GM21737 (cell line): ENCODE results near the gene SLC5A8.

Source experiments
- ATAC-seq: cut with Tn5 transposase; IDR thresholded peaks from one replicate; pipeline ENCODE4 v1.9.1; 2021; ENCODE audit warnings: mild to moderate bottlenecking, moderate library complexity; ENCODE audit not compliant: unreplicated experiment

The SLC5A8 gene, protein sequence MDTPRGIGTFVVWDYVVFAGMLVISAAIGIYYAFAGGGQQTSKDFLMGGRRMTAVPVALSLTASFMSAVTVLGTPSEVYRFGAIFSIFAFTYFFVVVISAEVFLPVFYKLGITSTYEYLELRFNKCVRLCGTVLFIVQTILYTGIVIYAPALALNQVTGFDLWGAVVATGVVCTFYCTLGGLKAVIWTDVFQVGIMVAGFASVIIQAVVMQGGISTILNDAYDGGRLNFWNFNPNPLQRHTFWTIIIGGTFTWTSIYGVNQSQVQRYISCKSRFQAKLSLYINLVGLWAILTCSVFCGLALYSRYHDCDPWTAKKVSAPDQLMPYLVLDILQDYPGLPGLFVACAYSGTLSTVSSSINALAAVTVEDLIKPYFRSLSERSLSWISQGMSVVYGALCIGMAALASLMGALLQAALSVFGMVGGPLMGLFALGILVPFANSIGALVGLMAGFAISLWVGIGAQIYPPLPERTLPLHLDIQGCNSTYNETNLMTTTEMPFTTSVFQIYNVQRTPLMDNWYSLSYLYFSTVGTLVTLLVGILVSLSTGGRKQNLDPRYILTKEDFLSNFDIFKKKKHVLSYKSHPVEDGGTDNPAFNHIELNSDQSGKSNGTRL

DNA sequence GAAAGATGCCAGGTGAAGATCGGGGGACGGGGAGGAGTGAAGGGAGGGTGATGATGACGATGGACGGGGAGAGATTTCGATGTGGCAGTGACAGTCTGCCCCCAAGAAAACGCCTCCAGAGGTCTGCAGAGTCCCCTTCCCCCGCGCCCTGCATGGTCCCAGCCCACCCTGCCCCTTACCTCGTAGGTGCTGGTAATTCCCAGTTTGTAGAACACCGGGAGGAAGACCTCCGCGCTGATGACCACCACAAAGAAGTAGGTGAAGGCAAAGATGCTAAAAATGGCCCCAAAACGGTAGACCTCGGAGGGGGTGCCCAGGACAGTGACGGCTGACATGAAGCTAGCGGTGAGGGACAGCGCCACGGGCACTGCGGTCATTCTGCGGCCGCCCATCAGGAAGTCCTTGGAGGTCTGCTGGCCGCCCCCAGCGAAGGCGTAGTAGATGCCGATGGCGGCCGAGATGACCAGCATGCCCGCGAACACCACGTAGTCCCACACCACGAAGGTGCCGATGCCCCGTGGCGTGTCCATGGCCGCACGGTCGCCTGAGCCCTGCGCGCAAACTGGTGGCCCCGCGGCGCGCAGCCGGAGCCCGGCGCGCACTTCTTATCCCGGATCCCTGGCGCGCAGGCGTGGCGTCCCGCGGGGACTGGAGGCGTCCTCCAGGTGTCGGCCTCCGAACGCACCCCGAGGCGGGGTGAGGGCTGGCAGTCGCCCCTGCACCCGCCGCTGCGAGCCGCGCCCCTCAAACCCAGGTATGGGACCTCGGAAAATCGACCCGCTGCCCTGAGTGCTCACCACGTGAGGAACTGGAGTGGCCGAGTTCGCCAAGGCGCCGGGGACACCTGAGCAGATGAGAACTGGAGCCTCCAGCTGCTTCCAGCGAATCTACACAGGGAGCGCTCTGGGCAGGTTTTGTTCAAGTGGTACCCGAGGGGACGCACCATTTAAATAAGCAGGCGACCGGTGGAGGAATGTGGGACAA lies at the start of gene SLC5A8:
Gene SLC5A8 (minus strand): TSS at position 920 of the 984 bp plus-strand sequence. CDS start 390 bp downstream, at position 530.
- ATAC-seq = no peak

DNA sequence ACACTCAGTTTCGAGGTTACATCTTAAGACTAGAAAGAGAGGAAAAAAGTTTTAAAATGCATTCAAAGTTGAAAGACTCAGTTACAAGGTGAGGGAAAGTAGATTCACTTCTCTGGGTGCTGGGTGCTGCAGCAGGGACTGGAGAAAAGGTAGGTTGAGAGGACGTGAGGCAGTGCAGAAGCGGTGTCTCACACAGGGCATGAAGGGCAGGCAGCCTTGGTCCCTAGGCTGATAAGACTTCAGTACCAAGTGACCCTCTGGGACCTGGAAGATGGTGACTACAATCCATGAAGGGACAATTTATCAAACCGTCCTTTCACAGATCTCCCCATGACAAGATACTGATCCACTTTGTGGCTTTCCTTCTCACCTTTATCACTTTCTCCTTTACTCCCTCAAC lies 47.3 kb upstream of the SLC5A8 start:
- ATAC-seq = no peak

DNA sequence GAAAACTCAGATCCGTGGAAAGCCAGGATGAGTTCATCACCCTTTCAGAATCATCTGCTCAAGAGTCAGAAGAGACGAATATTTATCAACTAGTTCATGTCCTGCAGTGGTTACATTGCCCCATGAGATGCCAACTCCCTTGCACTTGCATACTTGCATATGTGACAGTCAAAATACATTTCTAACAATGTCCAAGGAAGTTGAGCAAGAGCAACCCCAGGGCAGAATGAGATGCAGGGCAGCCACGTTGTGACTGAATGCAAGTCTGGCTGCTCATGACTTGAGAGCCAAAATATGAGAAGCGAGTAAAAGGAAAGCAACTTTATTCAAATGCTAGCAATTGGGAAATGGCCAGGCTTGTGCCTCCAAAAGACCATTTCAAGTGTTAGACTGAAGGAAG lies 46.2 kb upstream of the SLC5A8 start:
- no peak for ATAC-seq

DNA sequence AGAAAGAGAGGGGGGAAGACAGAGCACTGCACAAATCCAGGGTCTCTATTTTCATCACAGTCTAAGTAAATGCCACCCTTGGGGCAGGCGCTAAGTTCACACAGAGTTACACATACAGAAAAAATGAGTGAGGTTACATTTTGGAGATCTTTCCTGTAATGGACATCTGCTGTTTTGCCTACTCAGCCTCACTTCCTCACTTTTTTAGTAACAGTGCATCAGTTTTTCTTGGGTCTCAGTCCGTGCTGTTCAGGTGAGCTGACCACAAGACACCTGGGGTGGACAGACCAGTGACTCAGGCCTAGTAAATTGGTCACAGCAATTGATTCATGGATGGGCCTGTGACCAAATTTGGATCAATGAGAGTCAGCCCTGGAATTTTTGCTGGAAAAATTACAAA lies 33.6 kb upstream of the SLC5A8 start:
- no peak for ATAC-seq

DNA sequence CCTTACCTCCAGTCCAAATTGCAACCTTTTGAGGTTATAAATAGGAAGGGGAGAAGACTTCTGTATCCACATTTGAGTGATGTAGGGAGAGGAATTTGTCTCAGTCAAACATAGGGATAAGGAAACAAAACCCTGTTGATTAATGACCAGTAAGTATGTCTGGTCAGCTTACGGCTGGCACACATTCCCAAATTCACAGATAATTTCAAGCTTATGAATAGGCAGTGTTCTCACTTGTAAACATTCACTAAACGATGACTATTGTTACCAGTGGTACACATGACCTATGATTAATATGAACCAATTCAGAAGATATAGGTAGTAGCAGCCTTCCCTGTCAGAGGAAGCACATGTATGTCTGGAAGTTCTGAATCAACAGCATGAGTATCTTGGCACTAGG lies 33.0 kb upstream of the SLC5A8 start:
- no peak for ATAC-seq

DNA sequence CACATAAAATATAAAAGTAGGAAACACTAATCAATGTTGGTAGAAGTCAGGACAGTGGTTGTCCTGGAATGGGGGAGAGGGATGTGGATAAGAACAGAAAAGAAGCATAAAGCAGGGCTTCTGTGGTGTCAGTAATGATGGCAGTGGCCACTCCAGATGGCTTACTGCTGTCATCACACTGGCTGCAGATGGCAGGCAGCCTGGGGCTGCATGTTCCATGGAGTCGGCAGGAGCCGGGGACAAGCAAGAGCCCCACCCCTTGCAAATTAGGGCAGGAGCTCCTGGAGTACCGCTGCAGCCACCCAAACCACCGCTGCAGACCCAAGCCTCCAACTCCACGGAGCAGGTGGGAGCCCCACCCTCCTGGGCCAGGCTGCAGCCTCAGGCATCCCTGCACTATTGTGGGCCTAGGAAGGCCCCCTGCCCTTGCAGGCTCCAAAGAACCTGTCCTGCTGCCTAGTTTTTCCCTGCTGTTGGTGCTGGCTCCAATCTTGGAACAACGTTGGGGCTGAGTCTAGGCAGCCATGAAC lies 28.8 kb upstream of the SLC5A8 start:
- no peak for ATAC-seq

DNA sequence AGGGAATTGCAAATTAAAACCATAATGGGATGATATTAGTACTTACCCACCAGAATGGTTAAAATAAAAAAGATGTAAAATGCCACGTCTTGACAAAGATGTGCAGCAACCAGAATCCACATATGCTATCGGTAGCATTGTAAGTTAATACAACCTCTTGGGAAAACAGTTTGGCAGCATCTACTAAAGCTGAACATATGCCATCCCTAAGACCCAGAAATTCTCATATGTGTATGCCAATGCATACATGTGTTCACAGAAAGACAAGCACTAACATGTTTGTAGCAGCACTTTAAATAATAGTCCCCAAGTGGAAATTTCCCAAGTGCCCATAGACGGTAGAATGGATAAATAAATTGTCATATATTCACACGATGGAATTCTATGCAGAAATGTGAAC lies 28.3 kb upstream of the SLC5A8 start:
- ATAC-seq = no peak

DNA sequence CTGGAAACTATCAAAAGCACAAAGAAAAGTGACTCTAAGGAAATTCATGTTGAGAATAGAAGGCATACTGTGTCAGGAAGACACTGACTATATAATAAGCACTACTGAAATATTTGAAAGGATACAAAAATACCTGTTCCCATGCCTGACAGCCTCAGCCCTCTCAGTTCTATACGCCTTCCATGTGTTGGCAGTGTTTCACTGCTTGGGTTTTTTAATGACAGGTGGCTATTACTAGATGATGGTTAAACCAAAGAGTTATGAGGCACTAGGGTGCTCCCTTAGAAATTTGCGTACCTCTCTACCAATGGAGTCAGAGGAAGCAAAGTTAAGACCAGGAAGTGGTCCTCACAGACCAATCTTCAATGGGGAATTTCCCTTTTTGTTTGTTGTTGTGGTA lies 25.6 kb upstream of the SLC5A8 start:
- ATAC-seq = no peak

DNA sequence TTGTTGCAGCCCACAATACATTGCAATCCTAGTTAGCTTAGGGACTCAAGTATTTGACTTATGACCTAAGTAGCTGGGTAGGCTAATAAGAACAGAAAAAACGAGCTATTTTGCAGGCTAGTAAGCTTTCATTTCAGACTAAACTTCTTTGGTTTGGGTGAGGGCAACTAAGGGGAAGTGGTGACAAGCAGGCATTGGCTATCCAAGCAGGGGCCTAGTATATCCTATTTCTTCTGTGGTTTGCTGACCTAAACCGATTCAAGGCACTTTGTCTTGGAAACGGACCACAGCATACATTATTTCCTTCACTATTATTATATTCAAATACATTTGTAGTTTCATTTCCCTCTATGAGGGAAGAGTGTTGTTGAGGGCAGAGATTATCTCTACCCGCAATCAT lies 21.6 kb upstream of the SLC5A8 start:
- no peak for ATAC-seq

DNA sequence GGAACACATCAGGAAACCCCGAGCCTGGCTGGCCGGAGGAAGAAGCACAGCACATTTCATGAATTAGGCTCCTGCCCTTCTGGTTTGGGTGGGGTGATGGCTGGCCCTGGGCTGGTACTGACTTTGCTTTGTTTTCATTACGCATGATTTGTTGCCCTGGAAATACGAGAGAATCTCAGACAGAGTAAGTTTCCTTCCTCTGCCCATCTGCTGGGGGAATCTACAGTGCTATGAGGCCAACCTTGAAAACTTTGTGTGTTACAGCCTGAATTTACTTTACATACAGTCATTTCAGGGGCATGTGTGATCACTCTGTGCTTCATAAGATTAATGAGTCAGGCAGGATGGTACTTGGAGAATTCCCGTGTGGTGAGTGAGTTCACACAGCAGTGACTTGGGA lies 20.5 kb upstream of the SLC5A8 start:
- ATAC-seq = no peak

DNA sequence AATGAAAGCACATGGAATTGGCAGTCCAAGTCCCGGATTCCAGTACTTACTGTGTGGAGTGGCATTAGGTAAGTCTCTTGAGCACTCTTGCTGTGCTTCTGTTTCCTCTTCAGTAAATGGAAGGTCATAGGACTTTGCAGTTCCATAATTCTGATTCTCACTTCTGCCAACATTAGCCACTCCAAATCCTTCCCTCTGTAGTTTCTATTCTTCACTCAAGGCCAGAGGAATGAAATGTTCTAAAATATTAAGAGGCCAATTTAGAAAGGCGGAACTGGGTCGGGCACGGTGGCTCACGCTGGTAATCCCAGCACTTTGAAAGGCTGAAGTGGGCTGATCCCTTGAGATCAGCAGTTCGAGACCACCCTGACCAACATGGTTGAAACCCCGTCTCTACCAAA lies 19.8 kb upstream of the SLC5A8 start:
- no peak for ATAC-seq

DNA sequence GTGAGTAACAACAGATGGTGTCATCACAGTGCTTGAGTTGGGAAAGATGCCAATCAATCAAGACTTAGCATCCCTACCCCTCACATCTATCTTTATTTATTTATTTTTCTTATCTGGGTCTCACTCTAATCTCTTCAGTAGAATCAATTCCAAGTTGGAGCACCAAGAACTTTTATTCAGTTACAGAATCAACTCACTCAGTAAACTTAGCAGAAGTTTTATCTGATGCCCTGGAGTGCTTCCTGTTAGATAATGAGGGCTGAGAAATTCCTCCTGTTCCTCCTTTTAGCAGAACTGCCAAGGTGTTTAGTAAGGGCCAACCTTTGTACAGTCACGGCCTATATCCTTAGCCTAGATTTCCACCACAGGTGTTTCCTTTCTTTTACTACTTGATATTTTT lies 11.3 kb upstream of the SLC5A8 start:
- ATAC-seq = no peak

DNA sequence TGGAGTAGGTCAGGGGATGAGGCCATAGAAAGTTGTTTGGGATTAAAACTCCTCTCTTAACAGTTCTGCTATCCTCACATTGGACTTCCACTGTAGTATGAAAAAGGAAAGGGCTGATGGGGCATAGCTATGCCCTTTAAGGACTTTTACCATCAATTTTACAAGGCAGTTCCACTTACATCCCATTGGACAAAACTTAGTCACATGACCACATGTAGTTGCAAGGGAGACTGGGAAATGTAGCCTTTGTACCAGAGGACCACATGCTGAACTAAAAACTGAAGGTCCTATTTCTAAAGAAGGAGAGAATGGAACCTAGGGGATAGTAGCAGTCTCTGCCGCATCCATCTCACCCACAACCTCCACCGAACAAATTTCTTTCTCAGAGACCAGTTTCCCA lies 6.8 kb upstream of the SLC5A8 start:
- ATAC-seq = no peak

DNA sequence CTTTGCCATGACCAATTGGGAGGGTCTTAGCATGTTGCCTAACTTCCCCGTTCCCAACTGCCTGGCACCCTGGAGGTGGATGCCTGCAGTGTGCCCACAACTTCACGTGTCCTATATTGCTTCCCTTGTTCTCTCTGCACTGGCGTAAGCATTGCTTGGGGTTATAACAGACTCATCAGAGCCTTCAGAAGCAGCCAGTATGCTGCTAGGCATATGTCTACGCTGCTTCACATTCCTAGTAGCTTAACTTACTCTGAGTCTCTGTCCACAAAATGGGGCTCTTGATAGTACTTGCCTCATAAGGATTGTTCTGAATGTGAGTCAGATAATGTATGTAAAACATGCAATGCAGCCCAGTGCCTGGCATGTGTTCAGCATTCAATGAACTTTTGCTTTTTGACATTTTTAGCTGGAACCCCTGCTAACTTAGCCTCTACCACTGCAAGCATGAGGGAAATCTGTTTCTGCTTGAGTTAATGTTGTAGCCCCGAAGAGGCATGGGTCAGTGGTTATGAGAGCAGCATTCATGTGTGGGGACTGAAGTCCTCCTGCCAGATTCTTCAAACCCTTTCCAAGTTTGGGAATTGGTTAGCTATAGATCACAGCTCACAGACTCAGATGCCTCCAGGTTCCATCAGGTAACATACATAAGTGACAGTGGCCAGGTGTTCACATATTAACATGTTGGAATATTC lies 2.8 kb downstream of the SLC5A8 start:
- ATAC-seq = no peak

DNA sequence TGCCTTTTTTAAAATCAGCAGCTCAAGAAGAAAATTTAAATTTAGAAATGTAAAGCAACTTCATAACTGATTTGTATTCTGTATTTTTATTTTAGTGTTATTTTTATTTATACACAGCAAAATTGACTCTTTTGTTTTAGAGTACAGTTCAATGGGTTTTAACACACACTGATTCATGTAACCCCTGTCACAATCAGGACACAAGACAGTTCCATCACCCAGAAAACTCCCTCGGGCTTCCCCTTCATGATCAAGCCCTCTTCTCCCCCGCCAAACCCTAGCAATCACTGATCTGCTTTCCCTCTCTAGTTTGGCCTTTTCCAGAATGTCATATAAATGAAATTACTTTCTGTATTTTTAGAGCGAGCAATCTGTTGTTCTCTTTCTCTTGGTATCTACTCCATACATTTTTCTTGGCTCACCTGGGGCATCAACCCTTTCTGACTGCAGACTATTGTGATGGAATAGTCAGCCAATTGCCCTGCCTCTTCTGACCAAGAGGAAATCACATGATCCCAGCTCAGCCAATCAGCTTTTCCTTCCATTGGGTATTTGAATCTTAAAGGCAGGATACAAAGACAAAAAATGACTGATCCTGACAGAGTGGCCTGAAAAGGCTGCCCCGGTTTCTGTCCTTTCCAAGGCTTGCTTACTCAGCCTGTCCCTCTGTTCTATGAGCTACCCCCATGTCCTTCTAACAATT lies 5.3 kb downstream of the SLC5A8 start:
- no peak for ATAC-seq

DNA sequence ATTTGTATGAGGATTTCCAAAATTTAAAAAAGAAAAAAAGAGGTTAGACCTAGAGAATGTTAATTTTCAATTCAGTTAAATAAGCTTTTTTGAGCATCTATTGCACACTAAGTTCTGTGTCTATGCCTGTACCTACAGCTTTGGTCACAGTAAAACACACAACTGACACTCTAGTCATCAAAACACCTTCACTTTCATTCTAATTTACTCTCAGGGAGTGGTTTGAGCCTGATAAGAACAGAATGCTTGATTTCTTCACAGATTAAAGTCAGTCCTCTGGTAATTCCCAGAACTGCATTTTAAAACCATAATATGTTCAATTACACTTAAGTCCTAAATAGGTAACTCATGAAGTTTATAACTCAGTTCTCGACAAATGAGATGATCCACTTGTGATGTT lies 9.2 kb downstream of the SLC5A8 start:
- no peak for ATAC-seq

DNA sequence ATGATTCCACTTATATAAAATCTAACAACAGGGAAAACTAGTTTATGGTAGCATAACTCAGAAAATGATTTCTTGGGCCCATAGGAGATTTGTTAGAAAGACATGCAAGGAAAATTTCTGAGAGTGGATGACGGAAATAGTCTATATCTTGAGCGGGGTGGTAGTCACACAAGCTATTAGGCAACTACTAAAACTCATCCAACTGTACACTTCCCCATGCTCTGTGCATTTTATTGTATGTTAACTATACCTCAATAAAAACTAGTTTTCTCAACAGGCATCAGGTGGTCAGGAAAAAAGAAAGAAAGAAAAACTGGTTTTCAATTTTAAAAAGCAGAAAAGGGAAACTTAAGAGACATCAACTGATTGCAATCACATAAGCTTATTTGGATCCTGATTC lies 9.9 kb downstream of the SLC5A8 start:
- ATAC-seq = no peak

DNA sequence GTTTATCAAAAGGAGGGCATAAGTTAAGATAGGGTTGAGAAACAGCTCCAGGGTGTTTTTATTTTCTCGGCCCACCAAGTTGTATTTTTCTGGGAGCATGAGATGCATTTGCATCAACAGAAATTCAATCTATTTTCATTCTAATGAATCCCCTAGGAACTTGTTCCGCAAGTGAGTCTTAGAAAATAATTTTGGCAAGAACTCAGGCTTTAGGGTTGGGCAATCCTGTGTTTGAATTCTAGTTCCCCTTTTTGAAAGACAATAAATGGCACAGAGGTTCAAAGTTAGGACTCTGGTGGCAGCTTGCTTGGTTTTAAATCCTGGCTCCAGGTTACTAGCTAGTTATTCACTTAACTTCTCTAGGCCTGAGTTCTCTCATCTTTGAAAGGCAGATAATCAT lies 23.7 kb downstream of the SLC5A8 start:
- no peak for ATAC-seq

DNA sequence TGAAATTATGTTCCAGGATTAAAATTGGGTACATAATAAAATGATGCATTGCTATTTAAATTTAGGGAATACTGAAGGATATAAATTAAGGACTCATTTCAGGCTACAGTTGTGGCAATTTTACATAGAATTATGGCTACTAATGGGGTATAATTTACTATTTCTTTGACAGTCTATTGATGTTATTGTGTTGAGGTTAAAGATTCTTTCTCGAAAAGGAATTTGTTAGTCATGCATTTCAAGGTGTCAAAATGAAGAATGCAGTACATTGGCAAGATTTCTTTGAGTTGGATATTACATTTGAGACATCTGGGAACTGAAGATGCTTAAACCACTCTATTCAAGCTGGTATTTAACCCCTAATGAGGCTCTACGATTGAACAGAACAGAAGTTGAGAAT lies 28.3 kb downstream of the SLC5A8 start:
- no peak for ATAC-seq

DNA sequence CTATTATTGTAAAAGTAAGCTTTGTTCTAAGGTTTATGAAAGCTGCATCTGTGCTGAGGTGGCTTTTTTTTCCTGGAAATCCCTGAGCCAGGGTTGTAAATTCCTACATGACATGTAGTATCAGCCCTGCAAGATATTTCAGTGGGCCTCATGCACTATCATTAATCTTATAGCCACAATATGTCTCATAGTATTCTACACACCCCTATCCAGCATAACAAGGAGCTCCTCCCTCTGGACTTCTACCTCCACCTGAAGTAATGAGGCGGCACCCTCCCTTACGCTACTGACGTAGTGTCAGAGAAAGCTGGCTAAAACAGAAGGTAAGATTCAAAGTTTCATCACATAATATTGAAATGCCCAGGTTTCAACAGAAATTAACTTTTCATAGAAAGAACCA lies 35.5 kb downstream of the SLC5A8 start:
- no peak for ATAC-seq
